ENCODE results near the gene HIKESHI. TPM values are rescaled to one million over a fixed set of nuclear protein-coding genes. Genes with fewer than 3 reads are reported as not detected.
A peak's percentile ranks its signal among the peaks of the same experiment; 100 is the strongest.
"Not testable (repeated sequence)": the region's sequence is repeated elsewhere in the genome, so short reads cannot be mapped to it uniquely, and the experiment has no call there.

Gene HIKESHI
- total RNA-seq, 2 experiments from 2014 or later: 37.8 to 38.3 TPM

DNA sequence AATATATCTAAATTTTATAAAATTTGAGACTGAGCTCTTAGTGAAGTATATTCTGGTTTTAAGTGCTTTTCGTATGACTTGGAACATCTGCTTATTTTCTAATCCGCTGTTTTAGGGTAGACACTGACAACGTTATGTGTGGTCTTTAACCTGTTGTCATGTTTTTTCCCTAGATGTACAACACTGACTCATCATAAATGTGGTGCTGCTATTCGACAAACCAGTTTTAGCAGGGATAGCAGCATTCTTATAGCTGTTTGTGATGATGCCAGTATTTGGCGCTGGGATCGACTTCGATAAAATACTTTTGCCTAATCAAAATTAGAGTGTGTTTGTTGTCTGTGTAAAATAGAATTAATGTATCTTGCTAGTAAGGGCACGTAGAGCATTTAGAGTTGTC, 23.8 kb upstream of the HIKESHI start:
- Mint-ChIP-seq H3K4me1 (peaks cover 22% of the 10 kb centered on the region), H3K36me3 (peaks cover 61% of the 10 kb centered on the region), H3K27ac (no peak overlapping the region), H3K4me3 (no peak overlapping the region), H3K27me3 (no peaks in the 10 kb centered on the region), H3K9me3 (peaks cover 2% of the 10 kb centered on the region)
- POLR2A ChIA-PET: no interaction called here
- ATAC-seq (ENCODE audit: low read depth): no peak
- no peak for DNase-seq

DNA sequence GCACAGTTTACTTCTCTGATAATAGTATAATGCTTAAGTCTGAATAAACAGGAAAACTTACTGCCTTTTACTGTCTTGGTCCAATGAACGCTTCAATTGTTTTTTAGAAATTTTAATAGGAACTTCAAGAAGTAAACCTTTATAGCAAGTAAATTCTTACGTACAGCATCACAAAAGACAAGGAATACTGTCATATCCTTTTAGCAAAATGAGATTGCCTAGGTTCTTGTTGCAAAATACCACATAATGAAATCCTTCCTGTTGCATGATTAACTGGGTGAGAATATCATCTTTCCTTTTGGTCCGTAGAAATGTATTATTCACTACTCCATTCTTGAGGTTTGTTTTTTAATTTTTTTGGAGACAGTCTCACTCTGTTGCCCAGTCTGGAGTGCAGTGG, 22.3 kb upstream of the HIKESHI start:
- peaks cover 21% of the 10 kb centered on the region for H3K4me1 Mint-ChIP-seq
- H3K36me3 Mint-ChIP-seq: peaks cover 60% of the 10 kb centered on the region
- H3K27ac Mint-ChIP-seq: no peak overlapping the region
- H3K9me3 Mint-ChIP-seq: peaks cover 2% of the 10 kb centered on the region
- no peak for ATAC-seq (ENCODE audit: low read depth)
- H3K27me3 Mint-ChIP-seq: no peaks in the 10 kb centered on the region
- no peak for DNase-seq
- POLR2A ChIA-PET: no interaction called here
- no peak overlapping the region for H3K4me3 Mint-ChIP-seq

DNA sequence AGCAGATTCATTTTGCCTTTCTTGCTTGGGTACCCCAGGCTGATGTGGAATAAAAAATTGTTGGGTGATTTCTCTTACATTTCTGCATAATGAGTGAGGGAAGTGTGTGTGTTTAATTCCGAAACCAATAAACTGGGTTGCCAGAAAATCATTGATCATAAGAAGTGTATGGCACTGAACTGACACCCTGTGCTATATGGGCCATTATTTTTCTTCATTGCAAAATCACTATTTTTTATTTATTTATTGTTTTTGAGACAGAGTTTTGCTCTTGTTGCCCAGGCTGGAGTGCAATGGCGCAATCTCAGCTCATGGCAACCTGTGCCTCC, 14.6 kb upstream of the HIKESHI start:
- peaks cover 30% of the 10 kb centered on the region for H3K4me1 Mint-ChIP-seq

DNA sequence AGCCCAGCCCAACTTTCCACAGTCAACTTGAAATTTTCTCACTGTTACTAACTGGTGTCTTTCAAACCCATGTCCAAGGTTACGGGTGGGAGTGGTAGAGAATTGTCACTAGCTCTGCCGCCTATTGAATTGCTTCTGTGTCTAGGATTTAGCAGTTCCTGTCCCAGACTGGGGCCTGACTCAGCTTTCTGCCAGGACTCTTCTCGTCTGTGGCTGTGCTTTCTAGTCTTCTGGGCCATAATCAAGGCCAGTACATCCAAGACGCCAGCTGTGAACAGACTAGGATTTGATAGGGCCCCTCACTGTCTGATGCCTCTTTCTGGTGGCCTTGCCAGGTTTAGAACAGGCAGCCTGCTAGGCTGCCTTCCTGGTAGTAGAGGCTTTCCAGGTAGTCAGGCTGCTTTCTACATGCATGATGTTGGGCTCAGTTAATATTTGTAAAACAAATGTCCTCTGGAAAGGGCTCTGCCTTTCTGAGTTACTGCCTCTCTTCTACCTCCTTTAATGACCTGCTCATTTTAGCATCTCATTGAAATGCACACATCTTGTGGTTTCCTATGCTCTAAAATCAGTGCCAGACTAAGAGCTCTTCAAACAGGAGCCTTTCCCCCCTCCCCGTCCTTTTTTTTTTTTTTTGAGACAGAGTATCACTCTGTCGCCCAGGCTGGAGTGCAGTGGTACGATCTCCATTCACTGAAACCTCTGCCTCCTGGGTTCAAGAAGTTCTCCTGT, 13.1 kb upstream of the HIKESHI start:
- H3K36me3 Mint-ChIP-seq: peaks cover 16% of the 10 kb centered on the region
- no peaks in the 10 kb centered on the region for H3K27me3 Mint-ChIP-seq
- no peaks in the 10 kb centered on the region for H3K9me3 Mint-ChIP-seq
- ATAC-seq (ENCODE audit: low read depth) (no peak), DNase-seq (no peak)
- no peak overlapping the region for H3K27ac Mint-ChIP-seq
- peaks cover 36% of the 10 kb centered on the region for H3K4me1 Mint-ChIP-seq
- POLR2A ChIA-PET: interaction anchor here (1.0 kb wide), 1 partner anchor 43 kb away, joined by 3 read pairs; no protein-coding TSS in a partner anchor
- H3K4me3 Mint-ChIP-seq: no peak overlapping the region

More for the DNA sequence above, 14.6 kb upstream of the HIKESHI start:
- Mint-ChIP-seq H3K4me3 (peak overlapping the region; percentile 38), H3K27me3 (no peaks in the 10 kb centered on the region), H3K9me3 (no peaks in the 10 kb centered on the region), H3K36me3 (peaks cover 21% of the 10 kb centered on the region), H3K27ac (peak overlapping the region; percentile 28)
- DNase-seq (no peak), ATAC-seq (ENCODE audit: low read depth) (no peak)
- POLR2A ChIA-PET: no interaction called here

GRCh38 chr11:86289508-86290280, 12.3 kb upstream of the HIKESHI start:
- Mint-ChIP-seq H3K4me1 (peaks cover 36% of the 10 kb centered on the region), H3K36me3 (peaks cover 10% of the 10 kb centered on the region)
- not testable (repeated sequence) for H3K9me3 Mint-ChIP-seq; ATAC-seq (ENCODE audit: low read depth); H3K27me3 Mint-ChIP-seq; H3K4me3 Mint-ChIP-seq; H3K27ac Mint-ChIP-seq; DNase-seq
- POLR2A ChIA-PET: interaction anchor here (1.0 kb wide), 1 partner anchor 44 kb away, joined by 3 read pairs; no protein-coding TSS in a partner anchor

- H3K4me1 Mint-ChIP-seq: peaks cover 29% of the 10 kb centered on the region
- H3K27me3 Mint-ChIP-seq: no peaks in the 10 kb centered on the region
- ATAC-seq (ENCODE audit: low read depth) (peak; percentile 17), DNase-seq (peak; percentile 55)
- no peaks in the 10 kb centered on the region for H3K9me3 Mint-ChIP-seq
- H3K27ac Mint-ChIP-seq: peak overlapping the region; percentile 12
- POLR2A ChIA-PET: interaction anchor here (0.7 kb wide), 1 partner anchor 142 kb away, joined by 3 read pairs; no protein-coding TSS in a partner anchor
- no peak overlapping the region for H3K4me3 Mint-ChIP-seq
- peaks cover 13% of the 10 kb centered on the region for H3K36me3 Mint-ChIP-seq
These were observed 10.4 kb upstream of the HIKESHI start for GRCh38 chr11:86291466-86292262.

- no peaks in the 10 kb centered on the region for H3K9me3 Mint-ChIP-seq
- peaks cover 23% of the 10 kb centered on the region for H3K4me1 Mint-ChIP-seq
- H3K4me3 Mint-ChIP-seq: peak overlapping the region; percentile 36
- POLR2A ChIA-PET: interaction anchor here (1.1 to 1.4 kb wide), 3 partner anchors 9 to 225 kb away, joined by 3 to 6 read pairs (median 6); partner anchors contain the start of genes EED and HIKESHI
- ATAC-seq (ENCODE audit: low read depth) (peak; percentile 94), DNase-seq (no peak)
- no peaks in the 10 kb centered on the region for H3K27me3 Mint-ChIP-seq
- H3K27ac Mint-ChIP-seq: peak overlapping the region; percentile 70
- peaks cover 10% of the 10 kb centered on the region for H3K36me3 Mint-ChIP-seq
These were observed 9.0 kb upstream of the HIKESHI start for GRCh38 chr11:86292912-86293616.

- POLR2A ChIA-PET: interaction anchor here (0.6 to 1.4 kb wide), 4 partner anchors 8 to 226 kb away, joined by 3 to 6 read pairs (median 4); partner anchors contain the start of genes EED and HIKESHI
- ATAC-seq (ENCODE audit: low read depth) (no peak), DNase-seq (no peak)
- Mint-ChIP-seq H3K9me3 (no peaks in the 10 kb centered on the region), H3K4me1 (peaks cover 19% of the 10 kb centered on the region), H3K27ac (no peak overlapping the region), H3K36me3 (peaks cover 7% of the 10 kb centered on the region), H3K27me3 (peaks cover under 1% of the 10 kb centered on the region), H3K4me3 (no peak overlapping the region)
These were observed 8.0 kb upstream of the HIKESHI start for GRCh38 chr11:86294026-86294425.

- POLR2A ChIA-PET: interaction anchor here (1.2 to 1.6 kb wide), 3 partner anchors 8 to 673 kb away, joined by 4 to 6 read pairs (median 5); partner anchors contain the start of genes EED and TMEM126B
- no peaks in the 10 kb centered on the region for H3K9me3 Mint-ChIP-seq
- H3K27me3 Mint-ChIP-seq: peaks cover 4% of the 10 kb centered on the region
- DNase-seq (no peak), ATAC-seq (ENCODE audit: low read depth) (no peak)
- peaks cover 13% of the 10 kb centered on the region for H3K36me3 Mint-ChIP-seq
- peaks cover 18% of the 10 kb centered on the region for H3K4me1 Mint-ChIP-seq
- peak overlapping the region; percentile 99 for H3K4me3 Mint-ChIP-seq
- peak overlapping the region; percentile 91 for H3K27ac Mint-ChIP-seq
These were observed 323 bp upstream of the HIKESHI start for GRCh38 chr11:86301742-86302091.

GRCh38 chr11:86303257-86303656, 1.2 kb downstream of the HIKESHI start:
- Mint-ChIP-seq H3K9me3 (no peaks in the 10 kb centered on the region), H3K27ac (peak overlapping the region; percentile 91)

GRCh38 chr11:86308710-86309109, 6.7 kb downstream of the HIKESHI start:
- H3K4me3 Mint-ChIP-seq; H3K9me3 Mint-ChIP-seq; DNase-seq; H3K27me3 Mint-ChIP-seq; ATAC-seq (ENCODE audit: low read depth); H3K27ac Mint-ChIP-seq; POLR2A ChIA-PET: not testable (repeated sequence)
- peaks cover 55% of the 10 kb centered on the region for H3K36me3 Mint-ChIP-seq
- peaks cover 16% of the 10 kb centered on the region for H3K4me1 Mint-ChIP-seq

More at GRCh38 chr11:86303257-86303656, 1.2 kb downstream of the HIKESHI start:
- DNase-seq (no peak), ATAC-seq (ENCODE audit: low read depth) (no peak)
- POLR2A ChIA-PET: interaction anchor here (1.4 to 1.6 kb wide), 2 partner anchors 9 to 140 kb away, joined by 3 to 6 read pairs; no protein-coding TSS in a partner anchor
- Mint-ChIP-seq H3K4me3 (peak overlapping the region; percentile 99), H3K36me3 (peaks cover 13% of the 10 kb centered on the region), H3K4me1 (peaks cover 18% of the 10 kb centered on the region), H3K27me3 (peaks cover 4% of the 10 kb centered on the region)

GRCh38 chr11:86313793-86314192, 11.8 kb downstream of the HIKESHI start:
- Mint-ChIP-seq H3K27ac (no peak overlapping the region), H3K27me3 (no peaks in the 10 kb centered on the region), H3K4me1 (peaks cover 10% of the 10 kb centered on the region), H3K36me3 (peaks cover 60% of the 10 kb centered on the region), H3K9me3 (no peaks in the 10 kb centered on the region), H3K4me3 (no peak overlapping the region)
- DNase-seq (no peak), ATAC-seq (ENCODE audit: low read depth) (no peak)
- POLR2A ChIA-PET: no interaction called here
